ENCODE results near the gene SPRR5. TPM values are rescaled to one million over a fixed set of nuclear protein-coding genes. Genes with fewer than 3 reads are reported as not detected.

SPRR5 gene
- total RNA-seq, 2 donors from 2014 or later, result not detected

- no peak for ATAC-seq
- DNase-seq, result no peak
- intact Hi-C loops (cut with DNase I), result no loop called here
Observed at GRCh38 chr1:152976688-152977087, 29.7 kb downstream of the SPRR5 start.

GRCh38 chr1:152977614-152978013 is 30.6 kb downstream of the SPRR5 start:
- DNase-seq, result no peak
- ATAC-seq, result no peak
- intact Hi-C loops (cut with DNase I), result no loop called here

- intact Hi-C loops (cut with DNase I), result no loop called here
Observed at GRCh38 chr1:152980676-152981075, 33.7 kb downstream of the SPRR5 start.

GRCh38 chr1:152981146-152981871 is 34.3 kb downstream of the SPRR5 start:
- no peak for ATAC-seq
- no peak for DNase-seq
- intact Hi-C loops (cut with DNase I), result no loop called here

More at GRCh38 chr1:152980676-152981075, 33.7 kb downstream of the SPRR5 start:
- no peak for ATAC-seq
- DNase-seq, result no peak

- intact Hi-C loops (cut with DNase I), result no loop called here
- DNase-seq (no peak), ATAC-seq (no peak)
Observed at GRCh38 chr1:152982076-152982475, 35.1 kb downstream of the SPRR5 start.

GRCh38 chr1:152983234-152983633 is 36.2 kb downstream of the SPRR5 start:
- intact Hi-C loops (cut with DNase I), result no loop called here
- ATAC-seq (no peak), DNase-seq (no peak)

- no peak for ATAC-seq
- intact Hi-C loops (cut with DNase I), result no loop called here
- no peak for DNase-seq
Observed at GRCh38 chr1:152983743-152984142, 36.7 kb downstream of the SPRR5 start, which contains the start of gene SPRR1A. TSS of gene SPRR1A (plus strand) at chr1:152984081. CDS start at chr1:152985231, 1,150 bp downstream.

GRCh38 chr1:152986578-152986977 is 39.6 kb downstream of the SPRR5 start:
- intact Hi-C loops (cut with DNase I), result no loop called here
- DNase-seq (no peak), ATAC-seq (no peak)

GRCh38 chr1:152993186-152993585 is 46.2 kb downstream of the SPRR5 start:
- ATAC-seq, result no peak
- DNase-seq, result no peak
- intact Hi-C loops (cut with DNase I), result no loop called here

- ATAC-seq (no peak), DNase-seq (no peak)
- intact Hi-C loops (cut with DNase I), result no loop called here
Observed at GRCh38 chr1:152995842-152996241, 48.8 kb downstream of the SPRR5 start.

- DNase-seq (no peak), ATAC-seq (no peak)
- intact Hi-C loops (cut with DNase I), result no loop called here
Observed at GRCh38 chr1:152996633-152997400, 49.8 kb downstream of the SPRR5 start.

- intact Hi-C loops (cut with DNase I), result no loop called here
- no peak for DNase-seq
- no peak for ATAC-seq
Observed at GRCh38 chr1:152997901-152998300, 50.9 kb downstream of the SPRR5 start.

- intact Hi-C loops (cut with DNase I), result no loop called here
- ATAC-seq, result no peak
- DNase-seq, result no peak
Observed at GRCh38 chr1:152998476-152998875, 51.5 kb downstream of the SPRR5 start.

Other genes starting within 250 kb of the SPRR5 start
- gene LCE2A, start 248.9 kb upstream of the SPRR5 start, total RNA-seq, result not detected
- not detected for gene LCE4A, start 239.0 kb upstream of the SPRR5 start, total RNA-seq
- gene KPRP, start 189.2 kb upstream of the SPRR5 start, total RNA-seq, result not detected
- gene LCE1F, start 172.1 kb upstream of the SPRR5 start, total RNA-seq, result not detected
- not detected for gene LCE1E, start 160.9 kb upstream of the SPRR5 start, total RNA-seq
- gene LCE1D, start 150.5 kb upstream of the SPRR5 start, total RNA-seq, result not detected
- gene LCE1C, start 140.6 kb upstream of the SPRR5 start, total RNA-seq, result not detected
- not detected for gene LCE1B, start 135.2 kb upstream of the SPRR5 start, total RNA-seq
- not detected for gene LCE1A, start 119.7 kb upstream of the SPRR5 start, total RNA-seq
- not detected for gene LCE6A, start 104.3 kb upstream of the SPRR5 start, total RNA-seq
- not detected for gene LCE7A, start 87.2 kb upstream of the SPRR5 start, total RNA-seq
- not detected for gene SMCP, start 68.9 kb upstream of the SPRR5 start, total RNA-seq
- not detected for gene IVL, start 38.7 kb upstream of the SPRR5 start, total RNA-seq
- gene SPRR4, start 23.4 kb downstream of the SPRR5 start, total RNA-seq, result not detected
- gene SPRR1A, start 36.9 kb downstream of the SPRR5 start, total RNA-seq, result not detected
- gene SPRR3, start 54.5 kb downstream of the SPRR5 start, total RNA-seq, result not detected
- not detected for gene SPRR1B, start 84.0 kb downstream of the SPRR5 start, total RNA-seq
- not detected for gene SPRR2D, start 93.9 kb downstream of the SPRR5 start, total RNA-seq
- not detected for gene SPRR2A, start 110.3 kb downstream of the SPRR5 start, total RNA-seq
- gene SPRR2B, start 124.4 kb downstream of the SPRR5 start, total RNA-seq, result not detected
- not detected for gene SPRR2E, start 147.3 kb downstream of the SPRR5 start, total RNA-seq
- not detected for gene SPRR2F, start 166.3 kb downstream of the SPRR5 start, total RNA-seq
- gene SPRR2G, start 203.7 kb downstream of the SPRR5 start, total RNA-seq, result not detected

All from left cardiac atrium (tissue), 4 donors.